Measurements from ENCODE around the gene FOLR2. TPM values are rescaled to one million over a fixed set of nuclear protein-coding genes. Genes with fewer than 3 reads are reported as not detected.

The FOLR2 gene
- polyA plus RNA-seq, 1 of the 3 experiments (the other 2 are of a cell fraction), result not detected

- no peak for DNase-seq
- Histone ChIP-seq H3K4me2 (peak overlapping the region; percentile 75), H3K4me1 (ENCODE audit: control insufficient read depth in 1 of 2, insufficient read depth in 2 of 2, low read depth in 1 of 2, low read length in 1 of 2) (peaks cover 14 to 15% of the 10 kb centered on the region in 2 experiments; a peak in 2 of 4 replicates), H3K27me3 (ENCODE audit: insufficient read depth) (no peaks in the 10 kb centered on the region; the same call in 1 of the 2 replicates), H2AFZ (ENCODE audit: low read depth) (no peak overlapping the region), H4K20me1 (ENCODE audit: insufficient read depth) (no peaks in the 10 kb centered on the region; the same call in 1 of the 2 replicates), H3K36me3 (replicated peaks in 1 of 2; ENCODE audit: control insufficient read depth in 1 of 2, insufficient read depth in 2 of 2, low read length in 1 of 2) (peaks cover 8 to 15% of the 10 kb centered on the region in 2 experiments), H3K79me2 (ENCODE audit: insufficient read depth) (peaks cover 24% of the 10 kb centered on the region), H3K27ac (ENCODE audit: low read depth in 2 of 2, low read length in 1 of 2) (peak overlapping the region; percentile 36 to 90; a peak in 3 of 4 replicates), H3K9me3 (no peaks in the 10 kb centered on the region), H3K4me3 (ENCODE audit: low read depth in 2 of 2, low read length in 1 of 2) (peak overlapping the region; percentile 58 to 83), H3K9me2 (no peaks in the 10 kb centered on the region), H3F3A (replicated peaks; ENCODE audit: insufficient read depth) (peaks cover 23% of the 10 kb centered on the region), H3K9ac (peak overlapping the region; percentile 54; the same call in 1 of the 2 replicates)
- ChIA-PET POLR2A (interaction anchor here (0.6 to 15.5 kb wide), 33 partner anchors 12 to 204 kb away, joined by 3 to 880 read pairs (median 5); partner anchors contain the start of gene CLPB), CTCF (interaction anchor here (1.0 to 19.7 kb wide), 8 partner anchors 65 to 187 kb away, joined by 3 to 314 read pairs (median 10); partner anchors contain the start of gene CLPB)
- TF ChIP-seq TEAD4 (IDR thresholded peaks at IDR 0.05; ENCODE audit: borderline replicate concordance, insufficient read depth) (no peak), IRF3 (IDR thresholded peaks at IDR 0.05; ENCODE audit: low read depth, low read length) (no peak), ELF1 (IDR thresholded peaks at IDR 0.05) (no peak), TCF12 (IDR thresholded peaks at IDR 0.05) (no peak), CHD2 (IDR thresholded peaks at IDR 0.05; ENCODE audit: low read length, partially characterized antibody) (no peak), YY1 (IDR thresholded peaks at IDR 0.05; ENCODE audit: low read depth) (no peak), RFX5 (IDR thresholded peaks at IDR 0.05; ENCODE audit: low read length) (no peak), JUND (IDR thresholded peaks at IDR 0.05) (no peak), EZH2phosphoT487 (IDR thresholded peaks at IDR 0.05; ENCODE audit: borderline replicate concordance, low read depth) (no peak), FOSL2 (IDR thresholded peaks at IDR 0.05; ENCODE audit: borderline replicate concordance, low read depth) (no peak), ZBTB33 (IDR thresholded peaks at IDR 0.05; ENCODE audit: borderline replicate concordance, low read depth) (no peak), GABPA (IDR thresholded peaks at IDR 0.05; ENCODE audit: low read depth) (no peak), POLR2AphosphoS5 (IDR thresholded peaks at IDR 0.05; ENCODE audit: low read depth, low read length) (no peak), MEF2A (IDR thresholded peaks at IDR 0.05; ENCODE audit: borderline replicate concordance, low read depth) (no peak)
- WGBS (ENCODE audit: low lambda C conversion rate), result 22% methylated on average over 22 of the region's 58 CpGs
Observed at GRCh38 chr11:72243173-72244059, 26.8 kb downstream of the FOLR2 start.

Data from SK-N-SH (cell line).